ENCODE data around the gene KCTD13.
A peak's percentile ranks its signal among the peaks of the same experiment; 100 is the strongest.

KCTD13 gene

GRCh38 chr16:29904947-29905346 is 21.1 kb downstream of the KCTD13 start:
- H3K4me3 Mint-ChIP-seq = no peak overlapping the region
- no peak overlapping the region for H3K27ac Mint-ChIP-seq
- H3K9me3 Mint-ChIP-seq = no peaks in the 10 kb centered on the region
- peaks cover 5% of the 10 kb centered on the region for H3K36me3 Mint-ChIP-seq (ENCODE audit: low read depth)
- no peaks in the 10 kb centered on the region for H3K27me3 Mint-ChIP-seq
- peaks cover 10% of the 10 kb centered on the region for H3K4me1 Mint-ChIP-seq (ENCODE audit: low read depth)

GRCh38 chr16:29903590-29903989 is 22.4 kb downstream of the KCTD13 start:
- Mint-ChIP-seq H3K4me1 (ENCODE audit: low read depth) (peaks cover 10% of the 10 kb centered on the region), H3K27ac (no peak overlapping the region), H3K9me3 (no peaks in the 10 kb centered on the region), H3K4me3 (no peak overlapping the region), H3K27me3 (peaks cover 5% of the 10 kb centered on the region), H3K36me3 (ENCODE audit: low read depth) (no peaks in the 10 kb centered on the region)

GRCh38 chr16:29901607-29901945 is 24.4 kb downstream of the KCTD13 start:
- peaks cover 22% of the 10 kb centered on the region for H3K27me3 Mint-ChIP-seq

GRCh38 chr16:29900888-29901606 is 25.0 kb downstream of the KCTD13 start:
- peaks cover 24% of the 10 kb centered on the region for H3K27me3 Mint-ChIP-seq
- H3K36me3 Mint-ChIP-seq (ENCODE audit: low read depth) = no peaks in the 10 kb centered on the region
- peak overlapping the region; percentile 87 for H3K4me3 Mint-ChIP-seq
- no peak overlapping the region for H3K27ac Mint-ChIP-seq
- H3K9me3 Mint-ChIP-seq = no peaks in the 10 kb centered on the region
- H3K4me1 Mint-ChIP-seq (ENCODE audit: low read depth) = peaks cover 10% of the 10 kb centered on the region

More at GRCh38 chr16:29901607-29901945, 24.4 kb downstream of the KCTD13 start:
- H3K36me3 Mint-ChIP-seq (ENCODE audit: low read depth) = no peaks in the 10 kb centered on the region
- peaks cover 10% of the 10 kb centered on the region for H3K4me1 Mint-ChIP-seq (ENCODE audit: low read depth)
- peak overlapping the region; percentile 49 for H3K4me3 Mint-ChIP-seq
- H3K9me3 Mint-ChIP-seq = no peaks in the 10 kb centered on the region
- no peak overlapping the region for H3K27ac Mint-ChIP-seq

GRCh38 chr16:29900102-29900887 is 25.7 kb downstream of the KCTD13 start, which contains the start of gene ASPHD1:
Gene ASPHD1, plus strand, starts transcription at chr16:29900488. Its CDS starts 484 bp downstream, at chr16:29900972.
- Mint-ChIP-seq H3K27me3 (peaks cover 24% of the 10 kb centered on the region), H3K4me1 (ENCODE audit: low read depth) (peaks cover 10% of the 10 kb centered on the region), H3K27ac (peak within 1 kb of the TSS; percentile 63), H3K4me3 (peak within 1 kb of the TSS; percentile 87), H3K9me3 (no peaks in the 10 kb centered on the region), H3K36me3 (ENCODE audit: low read depth) (no peaks in the 10 kb centered on the region)

GRCh38 chr16:29899516-29900101 is 26.4 kb downstream of the KCTD13 start, which contains the start of gene SEZ6L2:
Gene SEZ6L2, minus strand, starts transcription at chr16:29899550. Its CDS starts 531 bp downstream, at chr16:29899019.
- H3K27ac Mint-ChIP-seq = peak within 1 kb of the TSS; percentile 63
- H3K9me3 Mint-ChIP-seq = no peaks in the 10 kb centered on the region
- H3K4me1 Mint-ChIP-seq (ENCODE audit: low read depth) = peaks cover 10% of the 10 kb centered on the region
- H3K4me3 Mint-ChIP-seq = peak within 1 kb of the TSS; percentile 87
- peaks cover 24% of the 10 kb centered on the region for H3K27me3 Mint-ChIP-seq
- H3K36me3 Mint-ChIP-seq (ENCODE audit: low read depth) = no peaks in the 10 kb centered on the region

- no peak overlapping the region for H3K4me3 Mint-ChIP-seq
- H3K36me3 Mint-ChIP-seq (ENCODE audit: low read depth) = no peaks in the 10 kb centered on the region
- H3K27me3 Mint-ChIP-seq = peaks cover 24% of the 10 kb centered on the region
- no peaks in the 10 kb centered on the region for H3K9me3 Mint-ChIP-seq
- no peak overlapping the region for H3K27ac Mint-ChIP-seq
- H3K4me1 Mint-ChIP-seq (ENCODE audit: low read depth) = peaks cover 10% of the 10 kb centered on the region
Measured at GRCh38 chr16:29898804-29899515, 27.1 kb downstream of the KCTD13 start.

- peaks cover 24% of the 10 kb centered on the region for H3K27me3 Mint-ChIP-seq
- H3K36me3 Mint-ChIP-seq (ENCODE audit: low read depth) = no peaks in the 10 kb centered on the region
- peaks cover 6% of the 10 kb centered on the region for H3K4me1 Mint-ChIP-seq (ENCODE audit: low read depth)
- H3K27ac Mint-ChIP-seq = no peak overlapping the region
- H3K9me3 Mint-ChIP-seq = no peaks in the 10 kb centered on the region
- H3K4me3 Mint-ChIP-seq = no peak overlapping the region
Measured at GRCh38 chr16:29898135-29898803, 27.8 kb downstream of the KCTD13 start.

GRCh38 chr16:29897333-29897732 is 28.7 kb downstream of the KCTD13 start:
- no peak overlapping the region for H3K27ac Mint-ChIP-seq
- peaks cover 24% of the 10 kb centered on the region for H3K27me3 Mint-ChIP-seq
- peaks cover 6% of the 10 kb centered on the region for H3K4me1 Mint-ChIP-seq (ENCODE audit: low read depth)
- no peak overlapping the region for H3K4me3 Mint-ChIP-seq
- H3K9me3 Mint-ChIP-seq = no peaks in the 10 kb centered on the region
- H3K36me3 Mint-ChIP-seq (ENCODE audit: low read depth) = no peaks in the 10 kb centered on the region

GRCh38 chr16:29896841-29897240 is 29.2 kb downstream of the KCTD13 start:
- peaks cover 24% of the 10 kb centered on the region for H3K27me3 Mint-ChIP-seq
- no peaks in the 10 kb centered on the region for H3K9me3 Mint-ChIP-seq
- H3K4me1 Mint-ChIP-seq (ENCODE audit: low read depth) = peaks cover 6% of the 10 kb centered on the region
- H3K4me3 Mint-ChIP-seq = no peak overlapping the region
- no peaks in the 10 kb centered on the region for H3K36me3 Mint-ChIP-seq (ENCODE audit: low read depth)
- no peak overlapping the region for H3K27ac Mint-ChIP-seq

- peaks cover 24% of the 10 kb centered on the region for H3K27me3 Mint-ChIP-seq
- H3K4me1 Mint-ChIP-seq (ENCODE audit: low read depth) = no peaks in the 10 kb centered on the region
- H3K36me3 Mint-ChIP-seq (ENCODE audit: low read depth) = no peaks in the 10 kb centered on the region
- no peak overlapping the region for H3K27ac Mint-ChIP-seq
- H3K9me3 Mint-ChIP-seq = no peaks in the 10 kb centered on the region
- H3K4me3 Mint-ChIP-seq = no peak overlapping the region
Measured at GRCh38 chr16:29894352-29894751, 31.7 kb downstream of the KCTD13 start.

GRCh38 chr16:29893553-29893952 is 32.5 kb downstream of the KCTD13 start:
- Mint-ChIP-seq H3K9me3 (no peaks in the 10 kb centered on the region), H3K4me3 (no peak overlapping the region), H3K4me1 (ENCODE audit: low read depth) (no peaks in the 10 kb centered on the region), H3K27me3 (peaks cover 19% of the 10 kb centered on the region), H3K27ac (no peak overlapping the region), H3K36me3 (ENCODE audit: low read depth) (no peaks in the 10 kb centered on the region)

GRCh38 chr16:29892458-29892813 is 33.6 kb downstream of the KCTD13 start:
- Mint-ChIP-seq H3K4me3 (no peak overlapping the region), H3K27ac (no peak overlapping the region), H3K4me1 (ENCODE audit: low read depth) (no peaks in the 10 kb centered on the region), H3K27me3 (peaks cover 8% of the 10 kb centered on the region), H3K36me3 (ENCODE audit: low read depth) (no peaks in the 10 kb centered on the region), H3K9me3 (no peaks in the 10 kb centered on the region)
